Measurements from ENCODE around the gene CAST.
"Not testable (repeated sequence)": the region's sequence is repeated elsewhere in the genome, so short reads cannot be mapped to it uniquely, and the experiment has no call there.

Gene CAST

GRCh38 chr5:96795626-96796025, 133.4 kb downstream of the CAST start:
- H3K4me1 Mint-ChIP-seq (ENCODE audit: low read depth) = peaks cover 56% of the 10 kb centered on the region

GRCh38 chr5:96796434-96796833, 134.3 kb downstream of the CAST start:
- H3K27ac Mint-ChIP-seq = no peak overlapping the region
- H3K36me3 Mint-ChIP-seq (ENCODE audit: low read depth) = peaks cover 94% of the 10 kb centered on the region
- H3K27me3 Mint-ChIP-seq = no peaks in the 10 kb centered on the region
- H3K9me3 Mint-ChIP-seq = no peaks in the 10 kb centered on the region
- peaks cover 61% of the 10 kb centered on the region for H3K4me1 Mint-ChIP-seq (ENCODE audit: low read depth)
- no peak for DNase-seq
- H3K4me3 Mint-ChIP-seq = no peak overlapping the region

More at GRCh38 chr5:96795626-96796025, 133.4 kb downstream of the CAST start:
- DNase-seq = no peak
- H3K36me3 Mint-ChIP-seq (ENCODE audit: low read depth) = peaks cover 94% of the 10 kb centered on the region
- no peak overlapping the region for H3K4me3 Mint-ChIP-seq
- H3K27ac Mint-ChIP-seq = peak overlapping the region; percentile 75
- no peaks in the 10 kb centered on the region for H3K9me3 Mint-ChIP-seq
- no peaks in the 10 kb centered on the region for H3K27me3 Mint-ChIP-seq

GRCh38 chr5:96801718-96802117, 139.5 kb downstream of the CAST start:
- not testable (repeated sequence) for H3K27me3 Mint-ChIP-seq, H3K9me3 Mint-ChIP-seq
- peaks cover 95% of the 10 kb centered on the region for H3K36me3 Mint-ChIP-seq (ENCODE audit: low read depth)

GRCh38 chr5:96807075-96807654, 145.0 kb downstream of the CAST start:
- H3K27me3 Mint-ChIP-seq = no peaks in the 10 kb centered on the region
- peak overlapping the region; percentile 92 for H3K4me3 Mint-ChIP-seq
- DNase-seq = no peak
- H3K9me3 Mint-ChIP-seq = no peaks in the 10 kb centered on the region
- H3K27ac Mint-ChIP-seq = peak overlapping the region; percentile 99
- peaks cover 73% of the 10 kb centered on the region for H3K4me1 Mint-ChIP-seq (ENCODE audit: low read depth)
- H3K36me3 Mint-ChIP-seq (ENCODE audit: low read depth) = peaks cover 49% of the 10 kb centered on the region

More at GRCh38 chr5:96801718-96802117, 139.5 kb downstream of the CAST start:
- H3K27ac Mint-ChIP-seq, H3K4me3 Mint-ChIP-seq, DNase-seq: not testable (repeated sequence)
- peaks cover 72% of the 10 kb centered on the region for H3K4me1 Mint-ChIP-seq (ENCODE audit: low read depth)

- peak overlapping the region; percentile 99 for H3K27ac Mint-ChIP-seq
- H3K4me1 Mint-ChIP-seq (ENCODE audit: low read depth) = peaks cover 72% of the 10 kb centered on the region
- no peak for DNase-seq
- H3K9me3 Mint-ChIP-seq = no peaks in the 10 kb centered on the region
- H3K36me3 Mint-ChIP-seq (ENCODE audit: low read depth) = peaks cover 38% of the 10 kb centered on the region
- H3K27me3 Mint-ChIP-seq = no peaks in the 10 kb centered on the region
- H3K4me3 Mint-ChIP-seq = peak overlapping the region; percentile 92
Measured at GRCh38 chr5:96808541-96808828, 146.3 kb downstream of the CAST start.

- H3K27ac Mint-ChIP-seq = peak overlapping the region; percentile 99
- H3K27me3 Mint-ChIP-seq = no peaks in the 10 kb centered on the region
- peaks cover 69% of the 10 kb centered on the region for H3K4me1 Mint-ChIP-seq (ENCODE audit: low read depth)
- H3K4me3 Mint-ChIP-seq = peak overlapping the region; percentile 92
- H3K36me3 Mint-ChIP-seq (ENCODE audit: low read depth) = peaks cover 32% of the 10 kb centered on the region
- H3K9me3 Mint-ChIP-seq = no peaks in the 10 kb centered on the region
- DNase-seq = no peak
Measured at GRCh38 chr5:96808868-96809558, 146.8 kb downstream of the CAST start.

GRCh38 chr5:96809921-96810320, 147.7 kb downstream of the CAST start:
- peaks cover 24% of the 10 kb centered on the region for H3K36me3 Mint-ChIP-seq (ENCODE audit: low read depth)
- peak overlapping the region; percentile 83 for H3K27ac Mint-ChIP-seq
- H3K4me1 Mint-ChIP-seq (ENCODE audit: low read depth) = peaks cover 70% of the 10 kb centered on the region
- H3K9me3 Mint-ChIP-seq = no peaks in the 10 kb centered on the region
- H3K4me3 Mint-ChIP-seq = peak overlapping the region; percentile 46
- DNase-seq = peak; percentile 47
- H3K27me3 Mint-ChIP-seq = no peaks in the 10 kb centered on the region

- H3K27ac Mint-ChIP-seq = no peak overlapping the region
- no peaks in the 10 kb centered on the region for H3K27me3 Mint-ChIP-seq
- DNase-seq = no peak
- peaks cover 78% of the 10 kb centered on the region for H3K4me1 Mint-ChIP-seq (ENCODE audit: low read depth)
- peaks cover 1% of the 10 kb centered on the region for H3K36me3 Mint-ChIP-seq (ENCODE audit: low read depth)
- no peak overlapping the region for H3K4me3 Mint-ChIP-seq
- no peaks in the 10 kb centered on the region for H3K9me3 Mint-ChIP-seq
Measured at GRCh38 chr5:96812851-96813250, 150.7 kb downstream of the CAST start.

GRCh38 chr5:96814041-96814440, 151.9 kb downstream of the CAST start:
- Mint-ChIP-seq H3K27ac (no peak overlapping the region), H3K27me3 (no peaks in the 10 kb centered on the region), H3K4me3 (no peak overlapping the region), H3K4me1 (ENCODE audit: low read depth) (peaks cover 77% of the 10 kb centered on the region), H3K36me3 (ENCODE audit: low read depth) (no peaks in the 10 kb centered on the region), H3K9me3 (no peaks in the 10 kb centered on the region)
- DNase-seq = no peak

GRCh38 chr5:96816411-96816939, 154.3 kb downstream of the CAST start:
- no peaks in the 10 kb centered on the region for H3K9me3 Mint-ChIP-seq
- DNase-seq = peak; percentile 47
- H3K4me3 Mint-ChIP-seq = peak overlapping the region; percentile 78
- H3K36me3 Mint-ChIP-seq (ENCODE audit: low read depth) = no peaks in the 10 kb centered on the region
- peak overlapping the region; percentile 92 for H3K27ac Mint-ChIP-seq
- no peaks in the 10 kb centered on the region for H3K27me3 Mint-ChIP-seq
- H3K4me1 Mint-ChIP-seq (ENCODE audit: low read depth) = peaks cover 79% of the 10 kb centered on the region

- no peaks in the 10 kb centered on the region for H3K27me3 Mint-ChIP-seq
- peak overlapping the region; percentile 78 for H3K4me3 Mint-ChIP-seq
- H3K27ac Mint-ChIP-seq = peak overlapping the region; percentile 92
- H3K9me3 Mint-ChIP-seq = no peaks in the 10 kb centered on the region
- H3K36me3 Mint-ChIP-seq (ENCODE audit: low read depth) = no peaks in the 10 kb centered on the region
- DNase-seq = peak; percentile 46
- H3K4me1 Mint-ChIP-seq (ENCODE audit: low read depth) = peaks cover 78% of the 10 kb centered on the region
Measured at GRCh38 chr5:96816991-96817390, 154.8 kb downstream of the CAST start.

GRCh38 chr5:96817506-96817905, 155.3 kb downstream of the CAST start:
- Mint-ChIP-seq H3K9me3 (no peaks in the 10 kb centered on the region), H3K4me1 (ENCODE audit: low read depth) (peaks cover 76% of the 10 kb centered on the region), H3K27me3 (no peaks in the 10 kb centered on the region), H3K36me3 (ENCODE audit: low read depth) (no peaks in the 10 kb centered on the region), H3K27ac (peak overlapping the region; percentile 92), H3K4me3 (peak overlapping the region; percentile 78)
- DNase-seq = no peak

- DNase-seq = no peak
- Mint-ChIP-seq H3K36me3 (ENCODE audit: low read depth) (no peaks in the 10 kb centered on the region), H3K27ac (no peak overlapping the region), H3K9me3 (no peaks in the 10 kb centered on the region), H3K4me1 (ENCODE audit: low read depth) (peaks cover 76% of the 10 kb centered on the region), H3K27me3 (no peaks in the 10 kb centered on the region), H3K4me3 (no peak overlapping the region)
Measured at GRCh38 chr5:96818125-96818788, 156.1 kb downstream of the CAST start.

GRCh38 chr5:96819806-96820205, 157.6 kb downstream of the CAST start:
- Mint-ChIP-seq H3K27ac (no peak overlapping the region), H3K4me1 (ENCODE audit: low read depth) (peaks cover 79% of the 10 kb centered on the region), H3K36me3 (ENCODE audit: low read depth) (no peaks in the 10 kb centered on the region)

More at GRCh38 chr5:96819806-96820205, 157.6 kb downstream of the CAST start:
- no peaks in the 10 kb centered on the region for H3K9me3 Mint-ChIP-seq
- no peak overlapping the region for H3K4me3 Mint-ChIP-seq
- H3K27me3 Mint-ChIP-seq = no peaks in the 10 kb centered on the region
- DNase-seq = no peak

Measured in activated T-cell treated with anti-CD3 and anti-CD28 coated beads, Interleukin-2, amount 50 U/mL, for 24 hours (primary cell).